K562 (cell line): ENCODE results near the gene CRABP2.

Experiments used
- CTCF ChIP-seq, 3 experiments: IDR thresholded peaks in 2 of 3; conservative IDR thresholded peaks in 1 of 3; 2 replicates each; pipeline ENCODE4 v1.5.1; 2011 to 2012; ENCODE audit warnings: low read length in 3 of 3, mild to moderate bottlenecking in 3 of 3, control low read depth in 2 of 3, improper control_type of control experiment in 1 of 3, inconsistent platforms in 1 of 3, low read depth in 1 of 3, mixed read lengths in 1 of 3, moderate library complexity in 1 of 3; ENCODE audit not compliant: insufficient read depth in 2 of 3
- CUX1 ChIP-seq: fragments of 200-800 bp; sonication (Bioruptor generic); IDR thresholded peaks from 2 replicates; pipeline ENCODE4 v1.6.1; 2016; ENCODE audit warnings: missing genetic modification characterization, missing compliant biosample characterization
- POLR2A ChIP-seq: fragments of 450-650 bp; conservative IDR thresholded peaks from 2 replicates; pipeline ENCODE4 v1.6.1; 2016
- SRF ChIP-seq, 2 experiments: fragments of 250-450, 450-650 bp in 1 of 2; sonication (Bioruptor Pico) in 1 of 2; sonication (generic) in 1 of 2; formaldehyde crosslinking; IDR thresholded peaks; 2 replicates each; pipeline versions ENCODE4 v1.5.0 to v1.5.1; 2020 to 2022; ENCODE audit warnings: mild to moderate bottlenecking in 1 of 2, missing genetic modification reagents in 1 of 2
- YY1 ChIP-seq, 3 experiments: IDR thresholded peaks; 2 replicates each; pipeline ENCODE4 v1.6.1; 2011; ENCODE audit warnings: low read length in 2 of 3, mild to moderate bottlenecking in 2 of 3, moderate library complexity in 2 of 3, borderline replicate concordance in 1 of 3, control low read depth in 1 of 3, low read depth in 1 of 3; ENCODE audit not compliant: insufficient read depth in 3 of 3, insufficient replicate concordance in 2 of 3, control insufficient read depth in 1 of 3, insufficient read length in 1 of 3; ENCODE audit errors: extremely low read depth in 1 of 3

GRCh38 chr1:156721535-156721934 is 16.2 kb upstream of the CRABP2 start:
- no peak for TF ChIP-seq SRF (CRISPR knock-in tag; IDR thresholded peaks at IDR 0.05)
- no peak for TF ChIP-seq CTCF (IDR thresholded peaks at IDR 0.05 in 2 of 3, conservative IDR thresholded peaks at IDR 0.05 in 1 of 3; ENCODE audit: insufficient read depth in 2 of 3, low read depth in 1 of 3, low read length in 3 of 3)
- no peak for TF ChIP-seq CUX1 (CRISPR knock-in tag)
- TF ChIP-seq POLR2A, result no peak
- no peak for TF ChIP-seq YY1 (IDR thresholded peaks at IDR 0.05; ENCODE audit: borderline replicate concordance in 1 of 3, control insufficient read depth in 1 of 3, extremely low read depth in 1 of 3, insufficient read depth in 3 of 3, insufficient read length in 1 of 3, insufficient replicate concordance in 2 of 3, low read depth in 1 of 3, low read length in 2 of 3)
